Measurements from ENCODE around the gene RUNX2.
A peak's percentile ranks its signal among the peaks of the same experiment; 100 is the strongest.

RUNX2 gene

DNA sequence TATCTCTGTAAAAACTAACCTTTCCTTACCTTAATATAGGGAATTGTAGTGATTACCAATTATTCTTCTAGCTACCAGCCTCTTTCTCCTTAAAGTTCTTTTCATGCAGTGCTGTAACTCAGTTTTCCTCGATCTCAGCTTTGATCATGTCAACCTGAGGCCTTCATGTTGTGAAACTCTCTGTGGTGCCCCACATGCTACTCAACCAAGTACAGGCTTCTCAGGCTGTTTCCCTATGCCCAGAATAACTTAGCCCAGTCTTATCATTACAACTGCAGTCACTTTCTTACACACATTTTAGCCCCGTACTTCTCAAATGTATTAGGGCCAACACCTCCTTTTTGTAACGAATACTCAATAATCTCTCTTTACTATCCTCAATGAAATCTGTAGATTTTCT is 139.7 kb downstream of the RUNX2 start:
- Mint-ChIP-seq H3K27ac (no peak overlapping the region), H3K4me3 (no peak overlapping the region), H3K27me3 (no peaks in the 10 kb centered on the region), H3K9me3 (no peaks in the 10 kb centered on the region), H3K36me3 (no peaks in the 10 kb centered on the region), H3K4me1 (peaks cover 5% of the 10 kb centered on the region)

- Mint-ChIP-seq H3K4me3 (no peak overlapping the region), H3K36me3 (no peaks in the 10 kb centered on the region), H3K27ac (no peak overlapping the region), H3K27me3 (no peaks in the 10 kb centered on the region), H3K9me3 (no peaks in the 10 kb centered on the region), H3K4me1 (peaks cover 5% of the 10 kb centered on the region)
Measured at GRCh38 chr6:45469663-45470062, 141.5 kb downstream of the RUNX2 start.

DNA sequence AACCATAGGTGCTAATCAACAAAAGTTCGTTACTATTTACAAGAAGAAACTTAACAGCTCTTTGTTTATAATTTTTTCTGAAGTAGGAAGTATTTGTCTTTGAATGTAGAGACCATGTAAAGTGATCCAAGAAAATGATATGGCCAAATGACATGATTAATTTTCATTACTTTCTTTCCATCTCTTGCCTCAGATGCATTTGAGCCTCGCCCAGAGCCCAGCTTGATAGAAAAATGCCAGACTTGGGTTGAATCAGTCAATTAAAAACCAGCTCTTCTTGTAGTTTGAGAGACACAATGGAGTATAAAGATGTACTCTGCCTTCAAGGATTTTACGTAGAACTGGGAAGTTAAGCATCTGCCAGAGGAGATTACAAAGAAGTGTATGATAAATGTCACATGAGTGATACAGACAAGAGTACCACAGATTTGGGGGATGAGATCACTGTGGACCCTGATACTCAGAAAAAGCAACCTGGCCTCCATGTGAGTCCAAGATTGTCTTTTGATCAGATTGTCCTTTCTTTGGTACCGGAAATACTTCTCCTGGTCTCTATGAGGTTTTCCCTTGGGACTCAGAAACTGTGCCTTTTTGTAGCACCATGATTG is 142.1 kb downstream of the RUNX2 start:
- no peak overlapping the region for H3K4me3 Mint-ChIP-seq
- H3K27ac Mint-ChIP-seq, result no peak overlapping the region
- H3K4me1 Mint-ChIP-seq, result peaks cover 5% of the 10 kb centered on the region
- H3K36me3 Mint-ChIP-seq, result no peaks in the 10 kb centered on the region
- no peaks in the 10 kb centered on the region for H3K27me3 Mint-ChIP-seq
- no peaks in the 10 kb centered on the region for H3K9me3 Mint-ChIP-seq

GRCh38 chr6:45472382-45472781 is 144.3 kb downstream of the RUNX2 start:
- no peak overlapping the region for H3K4me3 Mint-ChIP-seq
- H3K9me3 Mint-ChIP-seq, result no peaks in the 10 kb centered on the region
- H3K27me3 Mint-ChIP-seq, result no peaks in the 10 kb centered on the region
- H3K36me3 Mint-ChIP-seq, result no peaks in the 10 kb centered on the region
- peaks cover 5% of the 10 kb centered on the region for H3K4me1 Mint-ChIP-seq
- no peak overlapping the region for H3K27ac Mint-ChIP-seq

DNA sequence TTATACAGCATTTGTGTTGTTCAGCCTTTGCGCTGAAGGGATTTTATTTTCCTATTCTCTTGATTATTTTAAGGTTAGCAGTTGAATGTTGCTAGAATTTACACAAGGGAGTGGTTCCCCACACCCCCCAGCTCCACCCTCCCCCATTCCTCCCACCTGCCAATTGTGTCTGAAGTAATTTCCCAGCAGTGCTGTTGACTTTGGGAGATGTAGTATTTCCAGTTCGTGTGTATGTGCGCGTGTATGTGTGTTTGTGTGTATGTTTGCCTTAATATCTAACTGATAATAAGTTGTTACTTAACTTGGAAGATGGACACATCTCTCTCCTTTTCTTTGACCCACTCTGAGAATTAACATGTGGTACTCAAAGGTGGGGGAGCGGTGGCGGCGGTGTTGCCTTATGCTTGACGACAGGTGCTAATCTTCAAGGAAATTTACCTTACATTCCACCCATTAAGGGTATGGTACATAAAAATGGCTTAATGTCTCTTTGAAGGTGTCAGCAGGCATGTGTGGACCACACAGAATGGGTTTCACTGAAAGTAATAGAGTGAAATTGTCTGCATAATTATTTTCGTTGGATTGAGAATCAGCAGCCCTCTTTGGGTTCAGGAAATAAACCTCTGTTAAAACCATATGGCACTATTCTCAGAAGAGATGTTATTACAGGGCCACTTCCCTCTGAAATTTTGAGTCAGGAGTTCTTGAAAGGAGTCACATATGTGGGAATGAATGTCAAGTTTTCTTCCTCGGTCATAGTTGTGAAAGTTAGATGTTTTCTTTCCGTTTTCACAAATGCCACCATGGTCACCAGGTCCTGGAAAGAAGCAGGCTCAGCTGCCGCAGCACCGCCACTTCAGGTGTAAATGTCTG is 145.2 kb downstream of the RUNX2 start:
- Mint-ChIP-seq H3K27me3 (no peaks in the 10 kb centered on the region), H3K4me1 (peaks cover 5% of the 10 kb centered on the region), H3K36me3 (no peaks in the 10 kb centered on the region), H3K4me3 (no peak overlapping the region), H3K27ac (no peak overlapping the region), H3K9me3 (no peaks in the 10 kb centered on the region)

- no peaks in the 10 kb centered on the region for H3K27me3 Mint-ChIP-seq
- no peaks in the 10 kb centered on the region for H3K9me3 Mint-ChIP-seq
- no peaks in the 10 kb centered on the region for H3K36me3 Mint-ChIP-seq
- no peaks in the 10 kb centered on the region for H3K4me1 Mint-ChIP-seq
- no peak overlapping the region for H3K27ac Mint-ChIP-seq
- H3K4me3 Mint-ChIP-seq, result no peak overlapping the region
Measured at GRCh38 chr6:45474376-45474775, 146.2 kb downstream of the RUNX2 start.

- H3K4me1 Mint-ChIP-seq, result peaks cover 12% of the 10 kb centered on the region
- H3K27me3 Mint-ChIP-seq, result no peaks in the 10 kb centered on the region
- no peaks in the 10 kb centered on the region for H3K36me3 Mint-ChIP-seq
- H3K4me3 Mint-ChIP-seq, result no peak overlapping the region
- no peak overlapping the region for H3K27ac Mint-ChIP-seq
- no peaks in the 10 kb centered on the region for H3K9me3 Mint-ChIP-seq
Measured at GRCh38 chr6:45476341-45476740, 148.2 kb downstream of the RUNX2 start.

- H3K27ac Mint-ChIP-seq, result no peak overlapping the region
- no peaks in the 10 kb centered on the region for H3K9me3 Mint-ChIP-seq
- no peaks in the 10 kb centered on the region for H3K36me3 Mint-ChIP-seq
Measured at GRCh38 chr6:45477278-45477677, 149.1 kb downstream of the RUNX2 start.

DNA sequence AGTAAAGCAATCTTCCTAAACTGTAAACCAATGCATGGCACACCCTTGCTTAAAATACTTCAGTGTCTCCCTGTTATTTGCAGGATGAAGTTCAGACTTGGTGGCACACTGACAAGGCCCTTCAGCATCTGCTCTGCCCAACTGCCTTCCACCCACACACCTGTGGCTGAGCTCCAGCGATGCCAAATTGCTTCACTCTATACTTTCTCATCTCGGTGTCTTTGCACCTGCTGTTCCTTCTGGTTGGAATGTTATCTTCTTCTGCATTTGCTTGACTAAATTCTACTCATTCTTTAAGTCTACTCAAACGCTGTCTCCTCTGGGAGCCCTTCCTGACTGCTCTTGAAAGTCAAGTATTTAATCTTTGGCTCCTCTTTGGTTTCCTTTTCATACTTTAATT is 149.7 kb downstream of the RUNX2 start:
- Mint-ChIP-seq H3K4me3 (no peak overlapping the region), H3K27ac (no peak overlapping the region), H3K36me3 (no peaks in the 10 kb centered on the region), H3K27me3 (no peaks in the 10 kb centered on the region), H3K4me1 (peaks cover 12% of the 10 kb centered on the region), H3K9me3 (no peaks in the 10 kb centered on the region)

More at GRCh38 chr6:45477278-45477677, 149.1 kb downstream of the RUNX2 start:
- H3K27me3 Mint-ChIP-seq, result no peaks in the 10 kb centered on the region
- no peak overlapping the region for H3K4me3 Mint-ChIP-seq
- H3K4me1 Mint-ChIP-seq, result peaks cover 12% of the 10 kb centered on the region

DNA sequence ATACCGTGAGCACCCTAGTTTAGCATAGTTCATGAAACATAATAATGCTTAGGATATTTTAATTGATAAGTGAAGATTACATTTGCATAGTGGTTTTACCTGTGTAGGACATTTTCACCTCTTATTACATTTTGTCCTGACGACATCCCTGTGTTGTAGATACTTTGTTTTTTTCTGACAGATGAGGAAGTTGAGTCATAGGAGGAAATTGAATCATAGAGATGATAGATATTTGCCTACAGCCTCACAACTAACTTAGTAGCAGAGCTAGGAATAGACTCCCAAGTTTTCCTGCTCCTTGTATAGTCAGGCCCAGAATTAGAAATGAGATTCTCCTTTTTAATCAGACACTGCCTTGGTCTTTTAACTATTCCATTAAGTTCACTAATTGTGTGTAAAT is 150.1 kb downstream of the RUNX2 start:
- Mint-ChIP-seq H3K27me3 (no peaks in the 10 kb centered on the region), H3K27ac (no peak overlapping the region), H3K4me3 (no peak overlapping the region), H3K36me3 (no peaks in the 10 kb centered on the region), H3K9me3 (no peaks in the 10 kb centered on the region), H3K4me1 (peaks cover 12% of the 10 kb centered on the region)

DNA sequence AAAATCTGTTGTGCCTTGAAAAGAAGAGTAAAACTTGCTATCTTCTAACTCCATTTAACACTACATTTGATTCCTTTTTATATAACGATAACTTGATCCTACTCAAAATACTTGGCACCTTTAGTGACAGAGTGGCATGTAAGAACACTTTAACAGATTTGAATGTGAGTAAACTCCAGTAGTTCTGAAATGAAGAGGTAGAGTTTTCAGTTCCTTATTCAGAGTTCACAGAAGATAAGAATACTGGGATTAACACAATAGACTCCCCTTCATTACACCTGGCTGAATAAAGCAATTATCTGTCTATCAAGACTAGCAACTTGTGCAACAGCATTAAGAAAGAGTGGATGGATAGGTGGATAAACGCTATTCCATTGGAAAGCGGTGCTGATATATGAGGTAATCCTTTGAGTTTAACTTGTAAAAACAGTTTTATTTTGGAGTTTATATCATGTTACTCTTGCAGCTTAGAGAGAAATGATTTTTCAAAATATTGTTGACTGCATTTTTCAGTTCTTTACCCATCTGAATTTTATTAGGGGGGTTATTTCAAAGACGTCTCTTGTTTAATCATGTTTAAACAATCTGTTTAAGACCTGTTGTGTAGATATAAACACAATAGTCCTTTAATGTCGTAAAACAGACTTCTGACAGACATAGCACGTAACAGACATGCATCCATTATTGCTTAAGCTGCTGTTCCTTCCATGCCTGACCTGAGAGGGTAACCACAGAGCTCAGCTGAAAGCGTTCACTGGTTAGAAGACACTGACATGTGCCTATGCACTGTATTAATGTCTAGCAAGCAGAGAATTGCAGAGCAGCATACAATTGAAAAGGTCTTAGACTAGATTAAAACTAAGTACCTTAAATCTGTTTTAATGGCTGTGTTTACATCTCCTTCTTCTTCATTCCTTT is 152.0 kb downstream of the RUNX2 start:
- Mint-ChIP-seq H3K9me3 (no peaks in the 10 kb centered on the region), H3K27me3 (no peaks in the 10 kb centered on the region), H3K27ac (no peak overlapping the region), H3K4me3 (no peak overlapping the region), H3K4me1 (peaks cover 12% of the 10 kb centered on the region), H3K36me3 (peaks cover 2% of the 10 kb centered on the region)

DNA sequence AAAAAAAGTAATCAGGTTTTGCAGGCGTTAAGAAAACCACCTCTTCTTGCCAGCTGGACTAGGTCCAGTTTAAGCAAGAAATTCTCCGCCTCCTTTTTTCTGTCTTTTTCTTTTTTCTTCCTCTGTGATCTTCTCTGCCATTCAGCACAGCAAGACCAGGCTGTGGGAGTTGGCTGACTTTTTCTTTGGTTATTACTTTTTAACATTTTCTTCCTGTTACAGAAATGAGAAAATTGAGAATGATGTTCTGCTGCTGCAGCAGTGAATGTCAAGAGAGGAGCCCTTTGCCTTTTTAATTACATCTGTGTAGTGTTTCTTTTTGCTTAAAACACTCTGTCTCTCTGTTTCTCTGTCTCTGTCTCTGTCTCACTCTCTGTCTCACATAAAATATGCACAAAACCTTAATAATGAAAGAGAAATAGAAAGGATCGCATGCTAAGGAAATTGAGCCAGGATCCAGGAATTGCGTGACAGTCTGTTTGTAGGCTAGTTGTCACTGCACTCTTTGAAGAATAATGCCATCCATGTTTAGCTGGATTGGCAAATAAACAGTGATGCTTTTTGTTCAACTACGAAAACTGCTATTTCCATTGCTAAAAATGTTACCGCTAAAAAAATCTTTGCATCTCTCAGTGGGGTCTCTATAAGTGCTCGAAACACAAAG is 152.8 kb downstream of the RUNX2 start:
- H3K9me3 Mint-ChIP-seq, result no peaks in the 10 kb centered on the region
- peaks cover 12% of the 10 kb centered on the region for H3K4me1 Mint-ChIP-seq
- no peaks in the 10 kb centered on the region for H3K27me3 Mint-ChIP-seq
- peak overlapping the region; percentile 7 for H3K27ac Mint-ChIP-seq
- H3K36me3 Mint-ChIP-seq, result peaks cover 2% of the 10 kb centered on the region
- no peak overlapping the region for H3K4me3 Mint-ChIP-seq

DNA sequence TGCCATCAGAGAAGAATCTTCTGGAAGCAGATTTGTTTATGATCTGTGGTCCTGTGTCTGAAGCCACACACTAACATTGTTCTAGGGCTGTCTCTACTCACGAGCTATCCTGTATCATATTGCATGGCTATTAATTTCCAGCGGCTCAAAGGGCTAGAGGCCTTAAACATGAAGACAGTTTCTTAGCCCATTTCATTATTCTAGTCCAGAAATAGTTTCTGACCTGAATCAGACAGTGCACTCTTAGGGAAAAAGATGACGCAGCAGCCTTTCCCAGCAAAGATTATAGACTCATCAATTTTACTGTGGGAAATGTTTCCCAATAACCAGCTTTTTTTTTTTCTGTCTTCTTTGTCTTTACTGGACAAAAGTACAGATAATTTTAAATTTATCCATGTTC is 154.9 kb downstream of the RUNX2 start:
- peaks cover 27% of the 10 kb centered on the region for H3K4me1 Mint-ChIP-seq
- H3K27me3 Mint-ChIP-seq, result no peaks in the 10 kb centered on the region
- H3K4me3 Mint-ChIP-seq, result no peak overlapping the region
- H3K36me3 Mint-ChIP-seq, result peaks cover 3% of the 10 kb centered on the region
- H3K27ac Mint-ChIP-seq, result no peak overlapping the region
- H3K9me3 Mint-ChIP-seq, result no peaks in the 10 kb centered on the region

DNA sequence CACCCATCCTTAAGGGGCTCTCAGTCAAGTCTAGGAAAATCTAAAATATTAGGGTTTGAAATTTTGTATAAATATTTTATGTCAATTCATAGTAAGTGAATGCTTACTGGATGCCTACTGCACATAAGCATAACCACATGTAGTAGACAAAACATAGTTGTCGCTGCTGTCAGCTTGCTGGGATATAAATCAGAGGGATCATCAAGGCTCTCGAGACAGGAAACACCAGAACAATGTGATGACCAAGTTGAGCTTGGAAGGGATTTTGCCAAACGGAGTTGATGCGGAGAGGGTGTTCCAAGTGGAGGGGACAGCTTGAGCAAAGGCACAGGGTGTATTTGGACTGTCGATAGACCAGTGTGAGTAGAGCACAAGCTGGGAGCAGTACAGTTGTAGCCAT is 155.4 kb downstream of the RUNX2 start:
- Mint-ChIP-seq H3K4me1 (peaks cover 30% of the 10 kb centered on the region), H3K27ac (no peak overlapping the region), H3K4me3 (no peak overlapping the region), H3K27me3 (no peaks in the 10 kb centered on the region), H3K9me3 (no peaks in the 10 kb centered on the region), H3K36me3 (peaks cover 4% of the 10 kb centered on the region)

GRCh38 chr6:45486736-45487135 is 158.6 kb downstream of the RUNX2 start:
- no peak overlapping the region for H3K4me3 Mint-ChIP-seq
- H3K4me1 Mint-ChIP-seq, result peaks cover 33% of the 10 kb centered on the region
- H3K36me3 Mint-ChIP-seq, result peaks cover 4% of the 10 kb centered on the region

More at GRCh38 chr6:45486736-45487135, 158.6 kb downstream of the RUNX2 start:
- Mint-ChIP-seq H3K9me3 (no peaks in the 10 kb centered on the region), H3K27me3 (no peaks in the 10 kb centered on the region), H3K27ac (no peak overlapping the region)
